IMR-90 (cell line): ENCODE results near the gene BICD1. TPM values are rescaled to one million over a fixed set of nuclear protein-coding genes. Genes with fewer than 3 reads are reported as not detected.

Experiments
- ATAC-seq: fragments of 200-7000 bp; cut with Tn5 transposase; 2 replicates; pipeline ENCODE4 v1.9.1; 2020; ENCODE audit warnings: low read depth, mild to moderate bottlenecking, moderate library complexity
- BruUV-seq: library from RNA; stranded (reverse); fragments of 400-500 nt; replicated peaks from 2 replicates; lab custom pipeline; 2021; lab: Mats Ljungman, UMichigan
- CTCF ChIA-PET: fragments of 300-600 bp; formaldehyde crosslinking; extraction: SDS; loops from one replicate; lab custom pipeline; 2021; ENCODE audit warnings: antibody characterized with exemption; lab: Yijun Ruan, JAX
- POLR2A ChIA-PET: fragments of 300-600 bp; sonication (Branson Sonifier 250); formaldehyde crosslinking; loops from one replicate; lab custom pipeline; 2022; ENCODE audit warnings: antibody characterized with exemption; ENCODE audit not compliant: unreplicated experiment; lab: Charles Lee
- DNase-seq: peaks from one replicate; pipeline ENCODE4 v3.0.0; 2013
- H2AFZ ChIP-seq: replicated peaks from 2 replicates; pipeline ENCODE3; 2013; ENCODE audit warnings: low read length, mild to moderate bottlenecking; ENCODE audit not compliant: poor library complexity
- H2AK5ac ChIP-seq: 2 replicates; pipeline ENCODE4 v1.6.1; 2013; ENCODE audit warnings: low read depth, low read length, inconsistent platforms
- H2AK9ac ChIP-seq: replicated peaks from 2 replicates; pipeline ENCODE3; 2013; ENCODE audit warnings: mild to moderate bottlenecking, low read depth, low read length, moderate library complexity; ENCODE audit not compliant: poor library complexity
- H2BK120ac ChIP-seq: 2 replicates; pipeline ENCODE4 v1.6.1; 2013; ENCODE audit warnings: low read depth, low read length, inconsistent platforms
- H2BK15ac ChIP-seq: 3 replicates; pipeline ENCODE4 v1.6.1; 2013; ENCODE audit warnings: low read depth, low read length, inconsistent platforms
- H2BK20ac ChIP-seq: 2 replicates; pipeline ENCODE4 v1.6.1; 2013; ENCODE audit warnings: low read depth, mild to moderate bottlenecking, inconsistent platforms, low read length, moderate library complexity
- H2BK5ac ChIP-seq: 2 replicates; pipeline ENCODE4 v1.6.1; 2013; ENCODE audit warnings: mild to moderate bottlenecking, low read depth, low read length, inconsistent platforms; ENCODE audit not compliant: poor library complexity, severe bottlenecking
- H3K14ac ChIP-seq: replicated peaks from 2 replicates; pipeline ENCODE4 v1.6.1; 2013; ENCODE audit warnings: low read depth, low read length, inconsistent platforms
- H3K18ac ChIP-seq: 2 replicates; pipeline ENCODE4 v1.6.1; 2013; ENCODE audit warnings: low read depth, low read length, control low read depth
- H3K23ac ChIP-seq: 2 replicates; pipeline ENCODE4 v1.6.1; 2013; ENCODE audit warnings: low read depth, low read length, inconsistent platforms
- H3K27ac ChIP-seq: 2 replicates; pipeline ENCODE4 v1.5.1; 2013; ENCODE audit warnings: mild to moderate bottlenecking, control low read depth, low read length; ENCODE audit not compliant: insufficient read depth
- H3K27me3 ChIP-seq: 2 replicates; pipeline ENCODE4 v1.6.1; 2013; ENCODE audit warnings: low read length; ENCODE audit not compliant: control insufficient read depth, insufficient read depth
- H3K36me3 ChIP-seq: 2 replicates; pipeline ENCODE4 v1.6.1; 2013; ENCODE audit warnings: low read length, mixed read lengths; ENCODE audit not compliant: control insufficient read depth, insufficient read depth
- H3K4ac ChIP-seq: 2 replicates; pipeline ENCODE4 v1.6.1; 2013; ENCODE audit warnings: low read depth, low read length, inconsistent platforms
- H3K4me1 ChIP-seq: 2 replicates; pipeline ENCODE4 v1.6.1; 2013; ENCODE audit warnings: low read length, mixed read lengths; ENCODE audit not compliant: control insufficient read depth, insufficient read depth
- H3K4me2 ChIP-seq: 2 replicates; pipeline ENCODE4 v1.6.1; 2013; ENCODE audit warnings: low read depth, mild to moderate bottlenecking, control low read depth, low read length, moderate library complexity
- H3K4me3 ChIP-seq: 2 replicates; pipeline ENCODE4 v1.5.1; 2013; ENCODE audit warnings: low read depth, mild to moderate bottlenecking, control low read depth, low read length, moderate library complexity; ENCODE audit not compliant: insufficient read depth
- H3K56ac ChIP-seq: 2 replicates; pipeline ENCODE4 v1.6.1; 2013; ENCODE audit warnings: low read length, inconsistent platforms; ENCODE audit not compliant: insufficient read depth; ENCODE audit errors: extremely low read depth
- H3K79me1 ChIP-seq, 2 experiments: 2 replicates each; pipeline ENCODE4 v1.6.1; 2013; ENCODE audit warnings: low read length in 2 of 2, inconsistent platforms in 1 of 2, low read depth in 1 of 2
- H3K9ac ChIP-seq: 2 replicates; pipeline ENCODE4 v1.6.1; 2013; ENCODE audit warnings: low read depth, low read length, control low read depth
- H3K9me1 ChIP-seq: 2 replicates; pipeline ENCODE4 v1.6.1; 2013; ENCODE audit warnings: low read length, inconsistent platforms; ENCODE audit not compliant: insufficient read depth
- H3K9me3 ChIP-seq: 2 replicates; pipeline ENCODE4 v1.6.1; 2013; ENCODE audit warnings: low read length; ENCODE audit not compliant: control insufficient read depth, insufficient read depth
- H4K20me1 ChIP-seq: 2 replicates; pipeline ENCODE4 v1.6.1; 2013; ENCODE audit warnings: low read length, inconsistent platforms; ENCODE audit not compliant: insufficient read depth
- H4K5ac ChIP-seq: 2 replicates; pipeline ENCODE4 v1.6.1; 2013; ENCODE audit warnings: mild to moderate bottlenecking, low read depth, low read length, control low read depth
- H4K8ac ChIP-seq, 2 experiments: 2 replicates each; pipeline ENCODE4 v1.6.1; 2013; ENCODE audit warnings: low read depth in 2 of 2, low read length in 2 of 2, control low read depth in 1 of 2, inconsistent platforms in 1 of 2
- H4K91ac ChIP-seq: 2 replicates; pipeline ENCODE4 v1.6.1; 2013; ENCODE audit warnings: low read depth, low read length, inconsistent platforms; ENCODE audit not compliant: insufficient read depth
- BHLHE40 ChIP-seq: fragments of 150-350 bp; IDR thresholded peaks from 2 replicates; pipeline ENCODE4 v1.6.1; 2016; ENCODE audit warnings: mild to moderate bottlenecking, low read depth, low read length
- POLR2A ChIP-seq: IDR thresholded peaks from 2 replicates; pipeline ENCODE4 v1.6.1; 2012; ENCODE audit warnings: mild to moderate bottlenecking, low read depth, low read length
- WGBS, 2 experiments: methylation state at CpG; one replicate each; pipeline versions ENCODE4 v1.1.5 to v1.1.7; 2013; ENCODE audit warnings: missing lambda C conversion rate in 2 of 2; ENCODE audit not compliant: insufficient read length in 1 of 2; ENCODE audit errors: extremely low coverage in 2 of 2; 5-methylcytosine and 5-hydroxymethylcytosine counted together
- dilution Hi-C: fragments of 300-500 bp; cut with HindIII; formaldehyde crosslinking; loops from one replicate; pipeline ENCODE4 v1.14.3; 2018; ENCODE audit warnings: low sequenced_read_pairs; ENCODE audit not compliant: unreplicated experiment
- in situ Hi-C: fragments of 300-500 bp; cut with MboI; formaldehyde crosslinking; loops from 3 replicates; pipeline ENCODE4 v1.14.3; 2019; ENCODE audit warnings: low sequenced_read_pairs, inconsistent platforms, mixed read lengths
- intact Hi-C: fragments of 100-400 bp; cut with micrococcal nuclease; formaldehyde crosslinking; loops from 2 replicates; pipeline ENCODE4 v1.10.0; 2022
- polyA plus RNA-seq, 3 experiments: library from polyadenylated mRNA; depleted of rRNA; stranded (reverse); fragments of >200 nt; gene quantifications; 2 replicates each; pipeline ENCODE4 v1.2.3, GENCODE V29; 2012; ENCODE audit warnings: low replicate concordance in 1 of 3
- total RNA-seq: library from RNA; depleted of rRNA; stranded (reverse); fragments of >200 nt; gene quantifications from 2 replicates; pipeline ENCODE4 v1.2.3, GENCODE V29; 2012
- TF ChIP-seq, protein P1 (sequence below): fragments of 150-350 bp; IDR thresholded peaks from 2 replicates; pipeline ENCODE4 v1.6.1; 2017; ENCODE audit warnings: mild to moderate bottlenecking, antibody characterized with exemption, low read length, low read depth

BICD1 gene
- total and polyA plus RNA-seq, 2 of the 4 experiments (the other 2 are of a cell fraction): 17.2 to 21.8 TPM

DNA sequence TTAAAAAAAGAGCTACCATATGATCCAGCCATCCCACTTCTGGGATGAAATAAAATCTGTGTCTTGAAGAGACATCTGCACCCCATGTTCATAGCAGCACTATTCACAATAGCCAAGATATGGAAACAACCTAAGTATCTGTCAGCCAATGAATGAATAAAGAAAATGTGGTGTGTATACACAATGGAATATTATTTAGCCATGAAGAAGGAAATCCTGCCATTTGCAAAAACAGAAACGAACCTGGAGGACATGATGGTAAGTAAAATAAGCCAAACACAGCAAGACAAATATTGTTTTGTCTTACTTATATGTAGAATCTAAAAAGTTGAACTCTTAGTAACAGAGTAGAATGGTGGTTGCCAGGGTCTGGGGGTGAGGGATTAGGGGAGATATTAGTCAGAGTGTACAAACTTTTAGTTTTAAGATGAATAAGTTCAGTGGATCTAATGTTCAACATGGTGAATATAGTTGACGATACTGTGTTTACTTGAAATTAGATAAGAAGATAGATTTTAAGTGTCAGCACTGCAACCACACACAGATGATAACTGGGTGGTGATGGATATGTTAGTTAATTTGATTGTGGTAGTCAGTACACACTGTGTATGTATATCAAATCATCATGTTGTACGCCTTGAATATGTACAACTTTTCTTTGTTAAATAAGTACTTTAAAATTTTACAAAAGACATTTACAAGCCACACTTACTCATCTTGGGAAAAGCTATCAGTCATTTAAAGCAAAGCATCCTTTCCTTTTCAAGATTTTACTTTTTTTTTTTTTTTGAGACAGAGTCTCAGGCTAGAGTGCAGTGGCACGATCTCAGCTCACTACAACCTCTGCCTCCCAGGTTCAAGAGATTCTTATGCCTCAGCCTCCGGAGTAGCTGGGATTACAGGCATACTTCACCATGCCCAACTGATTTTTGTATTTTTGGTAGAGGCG, 89.9 kb downstream of the BICD1 start:
- Histone ChIP-seq H2AK9ac (no peak overlapping the region), H4K20me1 (no peaks in the 10 kb centered on the region), H2BK20ac (no peak overlapping the region), H4K91ac (no peak overlapping the region), H3K23ac (no peak overlapping the region), H3K4ac (no peak overlapping the region), H3K27me3 (no peaks in the 10 kb centered on the region), H3K79me1 (peaks cover 13 to 21% of the 10 kb centered on the region in 2 experiments; a peak in 3 of 4 replicates), H2BK15ac (no peak overlapping the region), H4K5ac (no peak overlapping the region), H3K27ac (no peak overlapping the region), H3K9me3 (no peaks in the 10 kb centered on the region), H3K56ac (no peak overlapping the region), H3K4me2 (no peak overlapping the region), H2BK120ac (no peak overlapping the region), H3K18ac (no peak overlapping the region), H2BK5ac (no peak overlapping the region), H3K9me1 (no peaks in the 10 kb centered on the region; the same call in 1 of the 2 replicates), H2AFZ (no peak overlapping the region), H3K9ac (no peak overlapping the region), H4K8ac (no peak overlapping the region), H2AK5ac (no peak overlapping the region), H3K14ac (no peak overlapping the region), H3K36me3 (no peaks in the 10 kb centered on the region), H3K4me1 (no peaks in the 10 kb centered on the region; the same call in 1 of the 2 replicates), H3K4me3 (no peak overlapping the region)
- ATAC-seq: no peak
- in situ Hi-C loops (no loop called here), intact Hi-C loops (no loop called here), dilution Hi-C loops (no loop called here)
- WGBS, 2 experiments: no CpG with 5 or more reads among the region's 6 CpGs
- no peak for DNase-seq
- CTCF ChIA-PET: no interaction called here
- POLR2A ChIA-PET: interaction anchor here (0.6 kb wide), 2 partner anchors 16 to 83 kb away, joined by 3 to 4 read pairs; no protein-coding TSS in a partner anchor
- BruUV-seq: no TSS peak
- TF ChIP-seq, protein P1, sequence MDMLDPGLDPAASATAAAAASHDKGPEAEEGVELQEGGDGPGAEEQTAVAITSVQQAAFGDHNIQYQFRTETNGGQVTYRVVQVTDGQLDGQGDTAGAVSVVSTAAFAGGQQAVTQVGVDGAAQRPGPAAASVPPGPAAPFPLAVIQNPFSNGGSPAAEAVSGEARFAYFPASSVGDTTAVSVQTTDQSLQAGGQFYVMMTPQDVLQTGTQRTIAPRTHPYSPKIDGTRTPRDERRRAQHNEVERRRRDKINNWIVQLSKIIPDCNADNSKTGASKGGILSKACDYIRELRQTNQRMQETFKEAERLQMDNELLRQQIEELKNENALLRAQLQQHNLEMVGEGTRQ: no peak
- TF ChIP-seq POLR2A (no peak), BHLHE40 (no peak)
